Mammary epithelial cell (primary cell): Measurements from ENCODE around the gene PLA2G4E.

ENCODE experiments used
- EZH2 ChIP-seq: IDR thresholded peaks from 2 replicates; pipeline ENCODE4 v1.6.1; 2012; ENCODE audit warnings: low read length, inconsistent platforms, borderline replicate concordance
- TF ChIP-seq, protein P1 (sequence below), 2 donors: IDR thresholded peaks in 1 of 2; conservative IDR thresholded peaks in 1 of 2; 2 replicates each; pipeline ENCODE4 v1.5.1; 2011 to 2012; ENCODE audit warnings: inconsistent platforms in 2 of 2, low read length in 2 of 2, mild to moderate bottlenecking in 2 of 2, control low read depth in 1 of 2, low read depth in 1 of 2; ENCODE audit not compliant: insufficient read depth in 1 of 2; ENCODE audit errors: extremely low read depth in 1 of 2

DNA sequence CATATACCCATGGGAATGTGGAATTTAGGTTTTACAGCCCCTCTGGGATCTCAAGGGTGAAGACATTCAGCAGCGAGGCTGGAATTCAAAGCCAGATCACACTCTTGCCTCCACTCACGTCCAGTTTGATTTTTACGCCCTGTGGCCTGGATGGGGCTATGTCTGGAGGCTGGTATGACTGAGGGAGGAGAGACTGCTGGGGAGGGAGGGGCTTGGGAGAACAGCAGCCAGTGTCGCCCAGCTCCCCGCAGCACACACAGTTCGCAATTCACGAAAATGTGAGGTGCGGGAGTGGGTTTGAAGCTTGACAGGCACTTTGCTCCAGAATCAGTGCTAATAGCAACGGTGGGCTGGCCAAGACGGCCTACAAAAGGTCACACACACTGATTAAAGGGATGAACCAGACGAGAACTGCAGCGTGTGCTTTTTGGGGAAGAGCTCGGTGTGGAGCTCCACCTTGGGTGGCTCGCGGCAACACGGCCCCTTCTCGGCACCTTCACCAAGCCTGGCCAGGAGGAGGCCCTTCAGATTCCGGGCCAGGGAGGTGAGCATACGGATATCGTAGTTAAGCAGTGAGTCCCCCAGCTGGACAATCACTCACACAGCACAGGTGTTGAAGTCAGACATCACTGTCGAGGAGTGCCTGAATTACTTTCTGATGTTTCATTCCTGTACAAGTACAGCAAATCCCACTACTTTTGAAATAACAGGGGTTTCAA, 64.9 kb downstream of the PLA2G4E start:
- TF ChIP-seq, protein P1, sequence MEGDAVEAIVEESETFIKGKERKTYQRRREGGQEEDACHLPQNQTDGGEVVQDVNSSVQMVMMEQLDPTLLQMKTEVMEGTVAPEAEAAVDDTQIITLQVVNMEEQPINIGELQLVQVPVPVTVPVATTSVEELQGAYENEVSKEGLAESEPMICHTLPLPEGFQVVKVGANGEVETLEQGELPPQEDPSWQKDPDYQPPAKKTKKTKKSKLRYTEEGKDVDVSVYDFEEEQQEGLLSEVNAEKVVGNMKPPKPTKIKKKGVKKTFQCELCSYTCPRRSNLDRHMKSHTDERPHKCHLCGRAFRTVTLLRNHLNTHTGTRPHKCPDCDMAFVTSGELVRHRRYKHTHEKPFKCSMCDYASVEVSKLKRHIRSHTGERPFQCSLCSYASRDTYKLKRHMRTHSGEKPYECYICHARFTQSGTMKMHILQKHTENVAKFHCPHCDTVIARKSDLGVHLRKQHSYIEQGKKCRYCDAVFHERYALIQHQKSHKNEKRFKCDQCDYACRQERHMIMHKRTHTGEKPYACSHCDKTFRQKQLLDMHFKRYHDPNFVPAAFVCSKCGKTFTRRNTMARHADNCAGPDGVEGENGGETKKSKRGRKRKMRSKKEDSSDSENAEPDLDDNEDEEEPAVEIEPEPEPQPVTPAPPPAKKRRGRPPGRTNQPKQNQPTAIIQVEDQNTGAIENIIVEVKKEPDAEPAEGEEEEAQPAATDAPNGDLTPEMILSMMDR (conservative IDR thresholded peaks at IDR 0.05 in 1 of 2, IDR thresholded peaks at IDR 0.05 in 1 of 2; ENCODE audit: extremely low read depth in 1 of 2, insufficient read depth in 1 of 2, low read depth in 1 of 2, low read length in 2 of 2): no peak
- no peak for TF ChIP-seq EZH2
